Ectodermal cell (in vitro differentiated cells): ENCODE data around the gene RETN.

Experiments used
- H3K27ac ChIP-seq: 2 replicates; pipeline ENCODE4 v1.7.0; 2013; ENCODE audit warnings: mild to moderate bottlenecking, low read depth, low read length; ENCODE audit not compliant: insufficient read depth, poor library complexity, severe bottlenecking
- H3K27me3 ChIP-seq: 2 replicates; pipeline ENCODE4 v1.7.0; 2013; ENCODE audit warnings: mild to moderate bottlenecking, low read length; ENCODE audit not compliant: insufficient read depth, control insufficient read depth, poor library complexity, severe bottlenecking
- H3K36me3 ChIP-seq: one replicate; pipeline ENCODE4 v1.7.0; 2013; ENCODE audit warnings: low read length; ENCODE audit not compliant: control insufficient read depth, insufficient read depth
- H3K4me1 ChIP-seq: one replicate; pipeline ENCODE4 v1.7.0; 2013; ENCODE audit warnings: low read length; ENCODE audit not compliant: control insufficient read depth, insufficient read depth
- H3K4me3 ChIP-seq: 2 replicates; pipeline ENCODE4 v1.7.0; 2013; ENCODE audit warnings: low read depth, low read length, control low read depth; ENCODE audit not compliant: insufficient read depth
- H3K9me3 ChIP-seq: 2 replicates; pipeline ENCODE4 v1.7.0; 2013; ENCODE audit warnings: mild to moderate bottlenecking, low read length, moderate library complexity; ENCODE audit not compliant: control insufficient read depth
- WGBS, 2 experiments: methylation state at CpG; one replicate each; pipeline ENCODE4 v1.1.7; 2013; ENCODE audit warnings: missing lambda C conversion rate in 2 of 2; 5-methylcytosine and 5-hydroxymethylcytosine counted together

Gene RETN

GRCh38 chr19:7645656-7646425, 23.0 kb upstream of the RETN start:
- Histone ChIP-seq H3K4me3 (no peak overlapping the region), H3K9me3 (no peaks in the 10 kb centered on the region), H3K27ac (no peak overlapping the region), H3K27me3 (peaks cover 6% of the 10 kb centered on the region), H3K4me1 (no peaks in the 10 kb centered on the region), H3K36me3 (no peaks in the 10 kb centered on the region)
- 81 to 83% methylated on average over 20 of the region's 20 CpGs for WGBS, 2 experiments

- H3K27me3 ChIP-seq: peaks cover 11% of the 10 kb centered on the region
- no peak overlapping the region for H3K4me3 ChIP-seq
- no peaks in the 10 kb centered on the region for H3K9me3 ChIP-seq
- no peaks in the 10 kb centered on the region for H3K4me1 ChIP-seq
- H3K36me3 ChIP-seq: no peaks in the 10 kb centered on the region
- no peak overlapping the region for H3K27ac ChIP-seq
- WGBS, 2 experiments: 85 to 86% methylated on average over 8 of the region's 8 CpGs
Measured at GRCh38 chr19:7646426-7646700, 22.5 kb upstream of the RETN start.

GRCh38 chr19:7647156-7647555, 21.7 kb upstream of the RETN start:
- Histone ChIP-seq H3K27ac (no peak overlapping the region), H3K27me3 (peaks cover 11% of the 10 kb centered on the region), H3K9me3 (no peaks in the 10 kb centered on the region), H3K4me3 (no peak overlapping the region), H3K4me1 (no peaks in the 10 kb centered on the region), H3K36me3 (no peaks in the 10 kb centered on the region)
- 91% methylated on average over 26 of the region's 26 CpGs for WGBS, 2 experiments

GRCh38 chr19:7648265-7649014, 20.4 kb upstream of the RETN start:
- Histone ChIP-seq H3K9me3 (no peaks in the 10 kb centered on the region), H3K36me3 (no peaks in the 10 kb centered on the region), H3K4me1 (no peaks in the 10 kb centered on the region), H3K27me3 (peaks cover 11% of the 10 kb centered on the region), H3K4me3 (no peak overlapping the region), H3K27ac (no peak overlapping the region)
- 93 to 94% methylated on average over 15 of the region's 15 CpGs for WGBS, 2 experiments

GRCh38 chr19:7650148-7650547, 18.7 kb upstream of the RETN start:
- no peak overlapping the region for H3K4me3 ChIP-seq
- H3K36me3 ChIP-seq: no peaks in the 10 kb centered on the region
- H3K27ac ChIP-seq: no peak overlapping the region
- H3K27me3 ChIP-seq: peaks cover 11% of the 10 kb centered on the region
- H3K9me3 ChIP-seq: no peaks in the 10 kb centered on the region
- WGBS, 2 experiments: 37% methylated on average over 2 of the region's 2 CpGs
- H3K4me1 ChIP-seq: no peaks in the 10 kb centered on the region

GRCh38 chr19:7652061-7652641, 16.7 kb upstream of the RETN start:
- H3K4me3 ChIP-seq: peak overlapping the region; percentile 1
- no peaks in the 10 kb centered on the region for H3K4me1 ChIP-seq
- H3K9me3 ChIP-seq: no peaks in the 10 kb centered on the region
- H3K36me3 ChIP-seq: no peaks in the 10 kb centered on the region
- peak overlapping the region; percentile 61 for H3K27ac ChIP-seq
- WGBS, 2 experiments: 10 to 11% methylated on average over 28 of the region's 28 CpGs
- H3K27me3 ChIP-seq: peaks cover 11% of the 10 kb centered on the region

GRCh38 chr19:7654401-7654800, 14.4 kb upstream of the RETN start:
- WGBS, 2 experiments: 86 to 88% methylated on average over 6 to 8 of the region's 8 CpGs
- H3K27me3 ChIP-seq: peaks cover 11% of the 10 kb centered on the region
- H3K27ac ChIP-seq: no peak overlapping the region

GRCh38 chr19:7655581-7655980, 13.3 kb upstream of the RETN start:
- Histone ChIP-seq H3K9me3 (no peaks in the 10 kb centered on the region), H3K27ac (no peak overlapping the region), H3K4me1 (no peaks in the 10 kb centered on the region), H3K36me3 (no peaks in the 10 kb centered on the region), H3K4me3 (no peak overlapping the region), H3K27me3 (peaks cover 8% of the 10 kb centered on the region)
- 82% methylated on average over 8 of the region's 8 CpGs for WGBS, 2 experiments

More at GRCh38 chr19:7654401-7654800, 14.4 kb upstream of the RETN start:
- Histone ChIP-seq H3K4me3 (no peak overlapping the region), H3K9me3 (no peaks in the 10 kb centered on the region), H3K36me3 (no peaks in the 10 kb centered on the region), H3K4me1 (no peaks in the 10 kb centered on the region)

GRCh38 chr19:7657131-7657751, 11.6 kb upstream of the RETN start:
- 63 to 64% methylated on average over 14 of the region's 14 CpGs for WGBS, 2 experiments

GRCh38 chr19:7658219-7658686, 10.6 kb upstream of the RETN start:
- H3K27ac ChIP-seq: no peak overlapping the region
- H3K27me3 ChIP-seq: no peaks in the 10 kb centered on the region
- H3K36me3 ChIP-seq: no peaks in the 10 kb centered on the region
- no peaks in the 10 kb centered on the region for H3K9me3 ChIP-seq
- 57 to 61% methylated on average over 9 of the region's 9 CpGs for WGBS, 2 experiments
- H3K4me1 ChIP-seq: no peaks in the 10 kb centered on the region
- H3K4me3 ChIP-seq: no peak overlapping the region

More at GRCh38 chr19:7657131-7657751, 11.6 kb upstream of the RETN start:
- no peaks in the 10 kb centered on the region for H3K27me3 ChIP-seq
- H3K9me3 ChIP-seq: no peaks in the 10 kb centered on the region
- no peaks in the 10 kb centered on the region for H3K4me1 ChIP-seq
- no peak overlapping the region for H3K4me3 ChIP-seq
- H3K27ac ChIP-seq: peak overlapping the region; percentile 36
- H3K36me3 ChIP-seq: no peaks in the 10 kb centered on the region
